DOHH2 (cell line): ENCODE data around the gene MGAT5.

ENCODE experiments used
- H3F3A ChIP-seq: fragments of 200-600 bp; sonication (generic), shearing (Covaris generic); 2 replicates; pipeline ENCODE4 v1.6.0; 2016; ENCODE audit warnings: antibody characterized with exemption, mild to moderate bottlenecking; ENCODE audit not compliant: control insufficient read depth, insufficient read depth
- H3K27ac ChIP-seq: fragments of 200-600 bp; sonication (generic); 2 replicates; pipeline ENCODE4 v1.5.1; 2014; ENCODE audit warnings: low read depth, mild to moderate bottlenecking, low read length, moderate library complexity
- H3K27me3 ChIP-seq: fragments of 200-600 bp; sonication (generic); 2 replicates; pipeline ENCODE4 v1.6.1; 2014; ENCODE audit warnings: mild to moderate bottlenecking, low read length, mixed read lengths; ENCODE audit not compliant: control insufficient read depth
- H3K36me3 ChIP-seq: fragments of 200-600 bp; sonication (generic); 2 replicates; pipeline ENCODE4 v1.6.1; 2014; ENCODE audit warnings: mild to moderate bottlenecking, low read length, moderate library complexity, mixed read lengths; ENCODE audit not compliant: control insufficient read depth
- H3K4me1 ChIP-seq: fragments of 200-600 bp; sonication (generic); 2 replicates; pipeline ENCODE4 v1.6.1; 2014; ENCODE audit warnings: mild to moderate bottlenecking, low read length, mixed read lengths; ENCODE audit not compliant: control insufficient read depth
- H3K4me2 ChIP-seq: fragments of 200-600 bp; sonication (generic); 2 replicates; pipeline ENCODE4 v1.6.0; 2014; ENCODE audit warnings: mild to moderate bottlenecking, low read length, moderate library complexity
- H3K4me3 ChIP-seq: fragments of 200-600 bp; sonication (generic); 2 replicates; pipeline ENCODE4 v1.5.1; 2014; ENCODE audit warnings: mild to moderate bottlenecking, low read length, mixed read lengths
- H3K79me2 ChIP-seq: fragments of 200-600 bp; sonication (generic); 2 replicates; pipeline ENCODE4 v1.6.1; 2014; ENCODE audit warnings: mild to moderate bottlenecking, low read length, mixed read lengths; ENCODE audit not compliant: control insufficient read depth
- H3K9me2 ChIP-seq: fragments of 200-600 bp; sonication (generic); replicated peaks from 2 replicates; pipeline ENCODE4 v1.6.1; 2014; ENCODE audit warnings: mild to moderate bottlenecking, low read length, mixed read lengths; ENCODE audit not compliant: control insufficient read depth
- H3K9me3 ChIP-seq: fragments of 200-600 bp; sonication (generic); 2 replicates; pipeline ENCODE4 v1.6.1; 2014; ENCODE audit warnings: antibody characterized with exemption, low read length, mixed read lengths; ENCODE audit not compliant: control insufficient read depth, insufficient read depth
- H4K20me1 ChIP-seq: fragments of 200-600 bp; sonication (generic); 2 replicates; pipeline ENCODE4 v1.6.0; 2014; ENCODE audit warnings: low read depth, mild to moderate bottlenecking, antibody characterized with exemption, low read length, moderate library complexity; ENCODE audit not compliant: control insufficient read depth, insufficient read depth
- EZH2phosphoT487 ChIP-seq: fragments of 200-600 bp; sonication (generic); IDR thresholded peaks from 2 replicates; pipeline ENCODE4 v1.6.1; 2017; ENCODE audit warnings: borderline replicate concordance, mild to moderate bottlenecking, antibody characterized with exemption, low read length, moderate library complexity, mixed read lengths
- TF ChIP-seq, protein P1 (sequence below): fragments of 200-600 bp; sonication (generic); IDR thresholded peaks from one replicate; pipeline ENCODE4 v1.5.1; 2014; ENCODE audit warnings: antibody characterized with exemption, mild to moderate bottlenecking, low read depth, low read length; ENCODE audit not compliant: poor library complexity, severe bottlenecking

MGAT5 gene

DNA sequence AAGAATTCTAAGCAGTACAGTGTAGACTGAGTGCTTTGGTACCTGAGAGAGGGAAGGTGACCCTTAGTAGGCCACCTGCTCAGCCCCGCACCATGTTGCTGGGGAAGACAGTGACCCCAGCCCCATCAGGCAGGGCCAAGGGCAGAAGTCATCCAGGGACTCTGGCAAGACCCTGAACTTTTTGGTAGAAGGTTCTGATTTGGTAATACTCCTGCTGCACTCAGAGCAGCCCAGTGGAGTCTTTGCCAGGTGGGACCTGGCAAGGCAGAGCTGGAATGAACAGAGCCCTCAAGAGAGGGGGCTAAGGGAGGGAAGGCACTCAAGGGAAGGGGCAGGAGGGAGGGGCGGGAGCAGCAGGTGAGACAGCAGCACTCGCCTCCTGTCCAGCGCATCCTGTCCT lies 191.2 kb downstream of the MGAT5 start:
- H3K9me3 ChIP-seq: no peaks in the 10 kb centered on the region
- no peaks in the 10 kb centered on the region for H3K79me2 ChIP-seq
- no peak overlapping the region for H3K4me2 ChIP-seq
- H3K4me1 ChIP-seq: no peaks in the 10 kb centered on the region
- H4K20me1 ChIP-seq: no peaks in the 10 kb centered on the region
- H3K27ac ChIP-seq: no peak overlapping the region
- TF ChIP-seq EZH2phosphoT487: no peak
- TF ChIP-seq, protein P1, sequence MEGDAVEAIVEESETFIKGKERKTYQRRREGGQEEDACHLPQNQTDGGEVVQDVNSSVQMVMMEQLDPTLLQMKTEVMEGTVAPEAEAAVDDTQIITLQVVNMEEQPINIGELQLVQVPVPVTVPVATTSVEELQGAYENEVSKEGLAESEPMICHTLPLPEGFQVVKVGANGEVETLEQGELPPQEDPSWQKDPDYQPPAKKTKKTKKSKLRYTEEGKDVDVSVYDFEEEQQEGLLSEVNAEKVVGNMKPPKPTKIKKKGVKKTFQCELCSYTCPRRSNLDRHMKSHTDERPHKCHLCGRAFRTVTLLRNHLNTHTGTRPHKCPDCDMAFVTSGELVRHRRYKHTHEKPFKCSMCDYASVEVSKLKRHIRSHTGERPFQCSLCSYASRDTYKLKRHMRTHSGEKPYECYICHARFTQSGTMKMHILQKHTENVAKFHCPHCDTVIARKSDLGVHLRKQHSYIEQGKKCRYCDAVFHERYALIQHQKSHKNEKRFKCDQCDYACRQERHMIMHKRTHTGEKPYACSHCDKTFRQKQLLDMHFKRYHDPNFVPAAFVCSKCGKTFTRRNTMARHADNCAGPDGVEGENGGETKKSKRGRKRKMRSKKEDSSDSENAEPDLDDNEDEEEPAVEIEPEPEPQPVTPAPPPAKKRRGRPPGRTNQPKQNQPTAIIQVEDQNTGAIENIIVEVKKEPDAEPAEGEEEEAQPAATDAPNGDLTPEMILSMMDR: no peak
- no peaks in the 10 kb centered on the region for H3K27me3 ChIP-seq
- no peaks in the 10 kb centered on the region for H3K9me2 ChIP-seq
- no peaks in the 10 kb centered on the region for H3F3A ChIP-seq
- H3K36me3 ChIP-seq: peaks cover 19% of the 10 kb centered on the region
- H3K4me3 ChIP-seq: no peak overlapping the region

GRCh38 chr2:134445985-134446382 lies 192.1 kb downstream of the MGAT5 start:
- TF ChIP-seq, protein P1: no peak
- TF ChIP-seq EZH2phosphoT487: no peak
- no peak overlapping the region for H3K4me3 ChIP-seq
- H3K9me3 ChIP-seq: no peaks in the 10 kb centered on the region
- no peaks in the 10 kb centered on the region for H3K27me3 ChIP-seq
- H3K79me2 ChIP-seq: no peaks in the 10 kb centered on the region
- no peaks in the 10 kb centered on the region for H3K9me2 ChIP-seq
- peaks cover 19% of the 10 kb centered on the region for H3K36me3 ChIP-seq
- no peaks in the 10 kb centered on the region for H3K4me1 ChIP-seq
- no peaks in the 10 kb centered on the region for H4K20me1 ChIP-seq
- no peak overlapping the region for H3K27ac ChIP-seq
- no peak overlapping the region for H3K4me2 ChIP-seq
- H3F3A ChIP-seq: no peaks in the 10 kb centered on the region

DNA sequence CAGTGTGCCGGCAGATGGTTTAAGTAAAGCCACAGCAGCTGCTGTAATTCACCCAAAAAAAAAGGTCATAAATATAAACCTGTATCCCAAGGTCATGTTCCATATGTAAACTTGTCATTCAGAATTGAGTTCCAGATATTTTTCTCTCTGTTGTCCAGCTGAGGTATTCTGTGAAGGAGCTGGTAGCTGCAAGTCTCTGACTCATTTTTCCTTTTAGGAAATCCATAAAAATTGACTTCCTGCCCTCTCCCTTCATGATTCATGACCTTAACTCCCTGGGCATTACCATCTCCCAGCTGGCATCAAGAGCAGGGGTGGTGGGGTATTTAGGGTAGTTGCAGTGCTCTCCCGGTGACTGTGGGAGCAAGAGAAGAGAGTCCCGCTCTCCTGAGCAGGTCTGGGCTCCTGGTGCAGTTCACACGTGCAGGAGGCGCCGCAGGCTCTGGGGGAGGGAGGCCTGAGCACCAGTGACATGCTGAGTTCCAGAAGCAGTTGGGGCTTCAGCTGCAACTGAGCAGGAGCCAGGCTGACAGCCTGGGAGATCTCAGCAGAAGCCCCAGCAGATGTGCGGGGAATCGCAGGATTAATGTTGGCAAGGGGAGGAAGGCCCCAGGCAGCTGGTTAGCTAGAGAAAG lies 192.6 kb downstream of the MGAT5 start:
- Histone ChIP-seq H3K27ac (no peak overlapping the region), H3K9me3 (no peaks in the 10 kb centered on the region), H4K20me1 (no peaks in the 10 kb centered on the region), H3K4me2 (no peak overlapping the region), H3K36me3 (peaks cover 23% of the 10 kb centered on the region), H3K4me1 (no peaks in the 10 kb centered on the region), H3K79me2 (no peaks in the 10 kb centered on the region), H3K27me3 (no peaks in the 10 kb centered on the region), H3K9me2 (no peaks in the 10 kb centered on the region), H3F3A (no peaks in the 10 kb centered on the region), H3K4me3 (no peak overlapping the region)
- TF ChIP-seq, protein P1: no peak
- no peak for TF ChIP-seq EZH2phosphoT487
